HCT116 (cell line): ENCODE data around the gene PLCB4. TPM values are rescaled to one million over a fixed set of nuclear protein-coding genes. Genes with fewer than 3 reads are reported as not detected.

Source experiments
- ATAC-seq: fragments of 200-7000 bp; cut with Tn5 transposase; 2 replicates; pipeline ENCODE4 v1.9.1; 2020; ENCODE audit warnings: mild to moderate bottlenecking, moderate library complexity
- BruUV-seq: library from RNA; stranded (reverse); fragments of 400-500 nt; replicated peaks from 2 replicates; lab custom pipeline; 2021; lab: Mats Ljungman, UMichigan
- CTCF ChIA-PET: fragments of 300-600 bp; sonication (Branson Sonifier 250); formaldehyde crosslinking; loops from one replicate; lab custom pipeline; 2021; ENCODE audit warnings: antibody characterized with exemption; lab: Charles Lee
- POLR2A ChIA-PET: fragments of 300-600, 350-600 bp; sonication (Branson Sonifier 250); formaldehyde crosslinking; loops from one replicate; lab custom pipeline; 2021; ENCODE audit warnings: antibody characterized with exemption; lab: Charles Lee
- RAD21 ChIA-PET, 2 experiments: fragments of 300-600 bp; sonication (Branson Sonifier 250); formaldehyde crosslinking; loops; one replicate each; lab custom pipeline; 2023; ENCODE audit warnings: low total read pairs in 2 of 2; ENCODE audit not compliant: uncharacterized antibody in 2 of 2, unreplicated experiment in 2 of 2, low non-redundant PET in 1 of 2; lab: Charles Lee
- DNase-seq: peaks from one replicate; pipeline ENCODE4 v3.0.0-alpha.2; 2010; ENCODE audit warnings: low read depth, low spot score
- H2AFZ ChIP-seq: fragments of 200-600 bp; shearing (Covaris generic), sonication (generic); 2 replicates; pipeline ENCODE4 v1.6.1; 2017; ENCODE audit warnings: low read depth, mixed run types, mixed read lengths, antibody characterized with exemption, low read length; ENCODE audit not compliant: poor library complexity, severe bottlenecking
- H3K27ac ChIP-seq: 2 replicates; pipeline ENCODE4 v1.5.1; 2012; ENCODE audit warnings: low read depth, low read length
- H3K27me3 ChIP-seq: fragments of 200-600 bp; sonication (generic); 2 replicates; pipeline ENCODE4 v1.6.1; 2016; ENCODE audit warnings: mixed run types, low read length, mixed read lengths; ENCODE audit not compliant: insufficient read depth
- H3K36me3 ChIP-seq, 2 experiments: fragments of 200-500 bp in 1 of 2; fragments of 200-600 bp in 1 of 2; sonication (Bioruptor generic) in 1 of 2; sonication (generic) in 1 of 2; 2 replicates each; pipeline versions ENCODE4 v1.5.1 to v1.6.1; 2014 to 2016; ENCODE audit warnings: low read length in 2 of 2, inconsistent platforms in 1 of 2, mixed read lengths in 1 of 2, mixed run types in 1 of 2; ENCODE audit not compliant: insufficient read depth in 2 of 2, control insufficient read depth in 1 of 2
- H3K4me1 ChIP-seq, 2 experiments: fragments of 200-600 bp in 1 of 2; sonication (generic) in 1 of 2; 2 replicates each; pipeline versions ENCODE4 v1.5.1 to v1.6.1; 2012 to 2017; ENCODE audit warnings: low read length in 2 of 2, inconsistent platforms in 1 of 2, mild to moderate bottlenecking in 1 of 2, mixed read lengths in 1 of 2, mixed run types in 1 of 2, moderate library complexity in 1 of 2; ENCODE audit not compliant: insufficient read depth in 2 of 2, control insufficient read depth in 1 of 2
- H3K4me2 ChIP-seq: fragments of 200-600 bp; sonication (generic); 2 replicates; pipeline ENCODE4 v1.6.1; 2017; ENCODE audit warnings: mixed run types, low read length, mixed read lengths
- H3K4me3 ChIP-seq, 2 experiments: fragments of 200-600 bp in 1 of 2; sonication (generic) in 1 of 2; replicated peaks in 1 of 2; 2 replicates each; pipeline ENCODE4 v1.5.1; 2011 to 2016; ENCODE audit warnings: low read length in 2 of 2, control low read depth in 1 of 2, low read depth in 1 of 2, mild to moderate bottlenecking in 1 of 2, mixed read lengths in 1 of 2, mixed run types in 1 of 2
- H3K79me2 ChIP-seq: fragments of 200-600 bp; sonication (generic); 2 replicates; pipeline ENCODE4 v1.6.1; 2017; ENCODE audit warnings: mild to moderate bottlenecking, mixed run types, low read length, moderate library complexity, mixed read lengths; ENCODE audit not compliant: insufficient read depth
- H3K9ac ChIP-seq: fragments of 200-600 bp; sonication (generic); 2 replicates; pipeline ENCODE4 v1.6.1; 2016; ENCODE audit warnings: low read length, mixed read lengths
- H3K9me2 ChIP-seq: fragments of 200-600 bp; sonication (generic), shearing (Covaris generic); 2 replicates; pipeline ENCODE4 v1.6.1; 2017; ENCODE audit warnings: mixed run types, mild to moderate bottlenecking, moderate library complexity; ENCODE audit not compliant: insufficient read depth
- H3K9me3 ChIP-seq, 2 experiments: fragments of 200-500 bp in 1 of 2; fragments of 200-600 bp in 1 of 2; sonication (Bioruptor generic) in 1 of 2; sonication (generic) in 1 of 2; 2 replicates each; pipeline ENCODE4 v1.6.1; 2014 to 2017; ENCODE audit warnings: low read length in 2 of 2, mixed read lengths in 2 of 2, inconsistent platforms in 1 of 2, low read depth in 1 of 2, mild to moderate bottlenecking in 1 of 2, mixed run types in 1 of 2, moderate library complexity in 1 of 2; ENCODE audit not compliant: control insufficient read depth in 1 of 2, insufficient read depth in 1 of 2
- H4K20me1 ChIP-seq: fragments of 200-600 bp; sonication (generic), shearing (Covaris generic); 2 replicates; pipeline ENCODE4 v1.6.1; 2017; ENCODE audit warnings: mixed run types, mild to moderate bottlenecking, moderate library complexity; ENCODE audit not compliant: insufficient read depth
- CEBPB ChIP-seq: IDR thresholded peaks from 2 replicates; pipeline ENCODE4 v1.6.1; 2012; ENCODE audit warnings: low read depth
- EGR1 ChIP-seq: IDR thresholded peaks from 2 replicates; pipeline ENCODE4 v1.6.1; 2012; ENCODE audit warnings: low read depth
- EZH2 ChIP-seq: fragments of 200-600 bp; sonication (generic); IDR thresholded peaks from 2 replicates; pipeline ENCODE4 v1.6.1; 2017; ENCODE audit warnings: antibody characterized with exemption, mixed run types
- FOSL1 ChIP-seq: IDR thresholded peaks from 2 replicates; pipeline ENCODE4 v1.6.1; 2012; ENCODE audit warnings: low read depth
- JUND ChIP-seq: IDR thresholded peaks from 2 replicates; pipeline ENCODE4 v1.6.1; 2012
- POLR2A ChIP-seq: IDR thresholded peaks from 2 replicates; pipeline ENCODE4 v1.7.0; 2011; ENCODE audit warnings: borderline replicate concordance; ENCODE audit not compliant: insufficient read depth, insufficient read length; ENCODE audit errors: extremely low read depth
- POLR2AphosphoS5 ChIP-seq: IDR thresholded peaks from 2 replicates; pipeline ENCODE4 v1.6.1; 2011; ENCODE audit warnings: mild to moderate bottlenecking, low read depth, low read length, moderate library complexity
- SRF ChIP-seq: IDR thresholded peaks from 2 replicates; pipeline ENCODE4 v1.6.1; 2012; ENCODE audit warnings: low read depth
- TCF7L2 ChIP-seq: IDR thresholded peaks from 2 replicates; pipeline ENCODE4 v1.7.0; 2011; ENCODE audit warnings: borderline replicate concordance, inconsistent platforms; ENCODE audit not compliant: insufficient read depth, insufficient read length; ENCODE audit errors: extremely low read depth
- YY1 ChIP-seq: IDR thresholded peaks from 2 replicates; pipeline ENCODE4 v1.6.1; 2011; ENCODE audit warnings: low read length, low read depth, moderate library complexity, mild to moderate bottlenecking; ENCODE audit not compliant: insufficient replicate concordance; ENCODE audit errors: extremely low read depth
- ZFX ChIP-seq: fragments of 450-650 bp; IDR thresholded peaks from 2 replicates; pipeline ENCODE4 v1.6.1; 2017
- ZNF274 ChIP-seq: fragments of 200-500 bp; sonication (Bioruptor generic); IDR thresholded peaks from 2 replicates; pipeline ENCODE4 v1.6.1; 2014; ENCODE audit warnings: mild to moderate bottlenecking, low read depth, low read length, inconsistent platforms
- intact Hi-C: fragments of 100-400 bp; cut with micrococcal nuclease; formaldehyde crosslinking; loops from 2 replicates; pipeline ENCODE4 v1.10.0; 2022
- total RNA-seq: library from RNA; stranded (reverse); gene quantifications from one replicate; pipeline ENCODE4 v1.2.1, GENCODE V29; 2021; ENCODE audit not compliant: unreplicated experiment
- TF ChIP-seq, protein P1 (sequence below): IDR thresholded peaks from 2 replicates; pipeline ENCODE4 v1.6.1; 2012
- TF ChIP-seq, protein P2 (sequence below): IDR thresholded peaks from 2 replicates; pipeline ENCODE4 v1.6.1; 2011; ENCODE audit warnings: mild to moderate bottlenecking, low read length, moderate library complexity; ENCODE audit not compliant: insufficient replicate concordance; ENCODE audit errors: extremely low read depth

Gene PLCB4
- total RNA-seq, 1 experiment from 2014 or later: 2.5 TPM

DNA sequence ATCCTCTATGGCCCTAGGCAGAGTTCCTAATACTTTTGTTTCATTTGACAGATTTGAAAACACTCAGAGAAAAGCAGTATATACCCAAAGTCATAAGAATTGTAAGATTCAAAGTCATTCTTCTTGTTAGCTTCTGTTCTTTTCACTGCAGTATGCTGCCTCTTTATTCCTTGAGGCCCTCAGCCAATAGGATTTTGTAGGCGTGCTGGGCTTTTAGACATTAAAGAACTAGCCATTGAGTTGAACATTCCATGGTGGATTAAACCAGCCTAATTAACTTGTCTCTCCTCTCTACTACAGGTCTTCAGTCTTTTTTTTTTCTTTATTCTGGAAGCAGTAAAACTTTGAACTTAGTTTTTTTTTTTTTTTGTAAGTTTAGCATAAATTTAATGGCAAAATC, 186.3 kb downstream of the PLCB4 start:
- Histone ChIP-seq H3K36me3 (no peaks in the 10 kb centered on the region), H3K4me2 (no peak overlapping the region), H3K27ac (no peak overlapping the region), H3K9ac (no peak overlapping the region), H3K79me2 (no peaks in the 10 kb centered on the region), H3K4me1 (no peaks in the 10 kb centered on the region), H3K4me3 (no peak overlapping the region), H3K9me3 (no peaks in the 10 kb centered on the region), H4K20me1 (no peaks in the 10 kb centered on the region), H2AFZ (no peak overlapping the region), H3K9me2 (no peaks in the 10 kb centered on the region), H3K27me3 (no peaks in the 10 kb centered on the region)
- POLR2A ChIA-PET: no interaction called here
- no peak for DNase-seq
- ATAC-seq: no peak
- no peak for TF ChIP-seq YY1
- TF ChIP-seq JUND: no peak
- no peak for TF ChIP-seq POLR2AphosphoS5
- TF ChIP-seq FOSL1: no peak
- TF ChIP-seq, protein P1, sequence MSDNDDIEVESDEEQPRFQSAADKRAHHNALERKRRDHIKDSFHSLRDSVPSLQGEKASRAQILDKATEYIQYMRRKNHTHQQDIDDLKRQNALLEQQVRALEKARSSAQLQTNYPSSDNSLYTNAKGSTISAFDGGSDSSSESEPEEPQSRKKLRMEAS: no peak
- TF ChIP-seq TCF7L2: no peak
- no peak for TF ChIP-seq SRF
- TF ChIP-seq EZH2: no peak
- TF ChIP-seq ZNF274: no peak
- TF ChIP-seq ZFX: no peak
- no peak for TF ChIP-seq POLR2A
- TF ChIP-seq EGR1: no peak
- TF ChIP-seq, protein P2, sequence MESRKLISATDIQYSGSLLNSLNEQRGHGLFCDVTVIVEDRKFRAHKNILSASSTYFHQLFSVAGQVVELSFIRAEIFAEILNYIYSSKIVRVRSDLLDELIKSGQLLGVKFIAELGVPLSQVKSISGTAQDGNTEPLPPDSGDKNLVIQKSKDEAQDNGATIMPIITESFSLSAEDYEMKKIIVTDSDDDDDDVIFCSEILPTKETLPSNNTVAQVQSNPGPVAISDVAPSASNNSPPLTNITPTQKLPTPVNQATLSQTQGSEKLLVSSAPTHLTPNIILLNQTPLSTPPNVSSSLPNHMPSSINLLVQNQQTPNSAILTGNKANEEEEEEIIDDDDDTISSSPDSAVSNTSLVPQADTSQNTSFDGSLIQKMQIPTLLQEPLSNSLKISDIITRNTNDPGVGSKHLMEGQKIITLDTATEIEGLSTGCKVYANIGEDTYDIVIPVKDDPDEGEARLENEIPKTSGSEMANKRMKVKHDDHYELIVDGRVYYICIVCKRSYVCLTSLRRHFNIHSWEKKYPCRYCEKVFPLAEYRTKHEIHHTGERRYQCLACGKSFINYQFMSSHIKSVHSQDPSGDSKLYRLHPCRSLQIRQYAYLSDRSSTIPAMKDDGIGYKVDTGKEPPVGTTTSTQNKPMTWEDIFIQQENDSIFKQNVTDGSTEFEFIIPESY: no peak
- no peak for TF ChIP-seq CEBPB
- CTCF ChIA-PET: no interaction called here
- RAD21 ChIA-PET: no interaction called here
- no TSS peak for BruUV-seq
- intact Hi-C loops: no loop called here
